Activated CD4-positive, alpha-beta T cell treated with anti-CD3 and anti-CD28 coated beads, Interleukin-2, amount 50 U/mL, for 24 hours (primary cell): Measurements from ENCODE around the gene EEF2K.
A peak's percentile ranks its signal among the peaks of the same experiment; 100 is the strongest.
"Not testable (repeated sequence)": the region's sequence is repeated elsewhere in the genome, so short reads cannot be mapped to it uniquely, and the experiment has no call there.

Experiments used
- DNase-seq, 2 donors: peaks; one replicate each; pipeline ENCODE4 v3.0.0-alpha.2; 2020; ENCODE audit warnings: low read depth in 1 of 2, low spot score in 1 of 2

The EEF2K gene

DNA sequence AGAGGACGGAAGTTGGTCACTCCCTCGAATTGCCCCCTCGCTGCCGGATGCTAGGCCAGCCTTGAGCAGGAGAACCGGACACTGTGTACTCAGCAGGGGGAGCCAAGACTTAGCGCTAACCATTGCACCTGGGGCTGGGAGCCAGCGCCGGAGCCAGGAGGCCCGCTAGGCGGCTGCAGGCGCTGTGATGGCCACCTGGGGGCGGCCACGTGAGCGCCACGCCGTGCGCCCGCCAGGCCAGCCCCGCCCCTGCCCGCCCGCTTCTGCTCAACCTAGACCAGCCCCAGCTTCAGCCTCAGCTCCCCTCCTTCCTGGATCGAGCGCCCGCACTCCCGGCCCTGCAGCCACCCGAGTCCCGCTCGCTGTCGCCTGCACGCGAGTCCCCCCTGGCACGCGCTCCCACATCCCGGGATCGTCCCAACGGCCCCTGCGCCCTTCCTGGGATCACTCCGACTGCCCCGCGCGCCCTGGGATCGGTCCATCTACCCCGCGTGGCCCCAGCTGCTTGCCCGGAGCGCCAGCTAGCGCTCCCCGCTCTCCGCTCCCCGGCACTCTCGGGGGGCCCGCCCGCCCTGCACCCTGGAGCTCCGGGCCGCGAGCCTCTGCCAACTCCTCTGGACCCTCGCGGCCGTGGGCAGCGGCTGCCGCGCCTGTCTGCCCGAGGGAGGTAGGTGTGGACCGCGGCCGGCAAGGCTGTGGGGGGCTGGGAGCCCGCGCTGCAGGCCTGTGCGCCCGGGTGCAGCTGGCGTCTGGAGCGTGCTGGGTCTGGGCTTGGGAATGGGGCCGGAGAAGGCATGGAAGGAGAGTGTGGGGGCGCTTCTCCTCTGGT, at the start of gene EEF2K:
Gene EEF2K (plus strand): TSS at position 266 of the 829 bp plus-strand sequence. CDS start 19,452 bp downstream, outside the sequence.
- peak; percentile 68 to 78 for DNase-seq

DNA sequence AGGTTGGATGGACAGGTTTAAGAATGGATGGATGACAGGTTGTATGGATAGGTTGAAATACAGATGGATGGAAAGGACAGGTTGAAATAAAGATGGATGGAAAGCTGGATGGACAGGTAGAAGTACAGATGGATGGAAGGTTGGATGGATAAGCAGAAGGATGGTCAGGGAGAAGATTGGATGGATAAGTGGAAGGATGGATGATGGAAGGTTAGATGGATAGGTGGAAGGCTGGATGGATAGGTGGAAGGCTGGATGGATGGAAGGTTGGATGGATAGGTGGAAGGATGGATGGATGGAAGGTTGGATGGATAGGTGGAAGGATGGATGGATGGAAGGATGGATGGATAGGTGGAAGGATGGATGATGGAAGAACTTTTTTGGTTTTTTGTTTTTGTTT, 44.7 kb upstream of the EEF2K start:
- no peak for DNase-seq

DNA sequence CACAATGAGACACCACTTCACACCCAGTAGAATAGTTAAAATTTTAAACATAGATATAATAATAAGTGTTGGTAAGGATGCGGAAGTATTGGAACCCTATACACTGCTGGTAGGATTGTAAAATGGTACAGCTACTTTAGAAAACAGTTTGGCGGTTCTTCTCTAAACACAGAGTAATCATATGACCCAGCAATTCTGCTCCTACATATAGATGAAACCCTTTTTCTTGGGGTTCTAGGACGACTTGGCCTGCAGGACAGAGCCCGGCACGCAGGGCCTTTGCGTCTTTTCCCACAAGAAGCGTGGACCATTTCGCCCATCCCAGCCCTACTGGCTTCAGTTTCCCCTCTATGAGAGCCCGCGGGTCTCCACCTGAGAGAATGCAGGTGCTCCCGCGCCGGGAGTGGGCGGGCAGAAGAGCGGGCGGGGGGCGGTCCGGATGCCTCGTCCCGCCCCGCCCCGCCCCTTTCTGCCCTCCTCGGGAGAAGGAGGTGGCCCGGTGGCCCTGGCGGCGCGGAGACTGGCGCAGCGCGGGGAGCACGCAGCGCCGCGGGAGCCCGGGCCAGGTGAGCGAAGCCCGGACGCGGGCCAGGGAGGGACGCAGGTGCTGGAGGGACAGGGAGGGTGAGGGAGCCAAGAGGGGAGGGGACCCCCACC, 44.0 kb upstream of the EEF2K start, which contains the start of gene SDR42E2:
Gene SDR42E2 (plus strand): TSS at position 508 of the 657 bp plus-strand sequence. CDS start 3,077 bp downstream, outside the sequence.
- DNase-seq = no peak

DNA sequence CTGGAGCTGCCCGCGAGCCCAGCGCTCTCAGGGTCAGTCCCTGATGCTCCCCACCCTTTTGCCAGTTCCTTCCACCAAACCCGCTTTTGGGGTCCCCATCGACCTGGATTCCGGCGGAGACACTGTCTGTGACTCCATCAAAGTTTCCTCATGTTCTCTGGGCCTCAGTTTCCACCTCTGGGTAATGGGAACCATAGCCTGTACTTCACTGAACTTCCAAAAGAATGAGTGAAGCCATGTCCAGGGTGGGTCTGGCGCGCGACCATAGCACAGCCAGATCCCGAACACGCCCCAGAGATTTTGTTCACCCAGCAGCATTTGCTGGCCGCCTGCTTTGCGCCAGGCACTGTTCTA, 43.4 kb upstream of the EEF2K start:
- DNase-seq = no peak

DNA sequence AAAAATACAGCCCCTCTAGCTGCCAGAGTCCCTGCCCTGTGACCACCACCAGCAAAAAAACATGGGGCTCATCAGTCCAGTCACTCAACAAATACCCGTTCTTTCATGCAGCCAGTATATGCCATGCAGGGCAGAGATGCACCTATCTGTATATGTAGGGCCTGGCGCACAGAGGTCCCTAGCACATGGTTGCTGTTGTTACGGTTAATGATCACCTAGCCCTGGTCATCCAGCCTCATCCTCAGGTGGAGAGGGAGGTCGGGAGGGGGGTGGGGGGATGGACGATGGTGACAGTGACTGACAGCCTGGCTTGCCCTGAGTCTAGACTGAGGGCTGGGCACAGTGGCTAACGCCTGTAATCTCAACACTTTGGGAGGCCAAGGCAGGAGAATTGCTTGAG, 42.3 kb upstream of the EEF2K start:
- DNase-seq = no peak

DNA sequence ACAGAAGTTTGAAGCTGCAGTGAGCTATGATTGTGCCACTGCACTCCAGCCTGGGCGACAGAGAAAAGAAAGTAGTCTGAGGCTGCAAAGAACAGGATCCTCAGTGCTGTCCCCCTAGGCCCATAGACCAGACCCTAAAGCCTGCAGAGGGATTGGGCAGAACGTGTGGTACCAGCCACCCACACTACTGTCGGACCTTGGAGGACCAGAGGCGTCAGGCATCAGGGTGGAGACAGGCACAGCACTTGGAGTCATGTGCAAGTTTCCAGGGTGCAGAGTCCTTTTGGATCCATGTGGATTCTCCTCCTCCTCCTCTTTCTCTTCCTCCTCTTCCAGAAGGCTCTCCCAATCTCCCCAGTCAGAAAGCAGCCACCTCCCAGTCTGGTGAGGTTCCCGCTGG, 41.6 kb upstream of the EEF2K start:
- no peak for DNase-seq

DNA sequence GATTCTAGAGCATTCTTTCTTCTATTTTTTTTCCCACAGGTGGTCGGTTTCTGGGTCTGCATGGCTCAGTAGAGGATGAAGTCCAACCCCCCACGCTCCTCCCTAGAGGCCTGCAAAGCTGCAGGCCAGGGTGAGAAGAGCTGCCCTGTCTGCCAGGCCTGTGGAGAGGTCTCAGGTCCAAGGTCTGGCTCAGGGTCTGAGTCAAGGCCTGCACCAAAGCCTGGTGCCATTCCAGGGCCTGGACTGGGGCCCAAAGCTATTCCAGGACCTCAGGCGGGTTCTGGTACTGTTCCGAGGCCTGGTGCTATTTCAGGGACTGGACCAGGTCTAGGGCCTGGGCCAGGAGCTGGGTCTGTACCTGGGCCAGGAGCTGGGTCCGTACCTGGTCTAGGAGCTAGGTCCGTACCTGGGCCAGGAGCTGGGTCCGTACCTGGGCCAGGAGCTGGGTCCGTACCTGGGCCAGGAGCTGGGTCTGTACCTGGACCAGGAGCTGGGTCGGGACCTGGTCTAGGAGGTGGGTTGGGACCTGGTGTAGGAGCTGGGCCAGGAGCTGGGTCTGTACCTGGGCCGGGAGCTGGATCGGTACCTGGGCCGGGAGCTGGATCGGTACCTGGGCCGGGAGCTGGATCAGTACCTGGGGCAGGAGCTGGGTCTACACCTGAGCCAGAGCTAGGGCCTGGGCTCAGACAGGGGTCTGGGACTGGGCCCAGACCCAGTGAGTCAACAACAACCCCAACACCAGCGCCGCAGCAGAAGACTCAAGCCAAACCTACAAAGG, 40.4 kb upstream of the EEF2K start:
- no peak for DNase-seq

DNA sequence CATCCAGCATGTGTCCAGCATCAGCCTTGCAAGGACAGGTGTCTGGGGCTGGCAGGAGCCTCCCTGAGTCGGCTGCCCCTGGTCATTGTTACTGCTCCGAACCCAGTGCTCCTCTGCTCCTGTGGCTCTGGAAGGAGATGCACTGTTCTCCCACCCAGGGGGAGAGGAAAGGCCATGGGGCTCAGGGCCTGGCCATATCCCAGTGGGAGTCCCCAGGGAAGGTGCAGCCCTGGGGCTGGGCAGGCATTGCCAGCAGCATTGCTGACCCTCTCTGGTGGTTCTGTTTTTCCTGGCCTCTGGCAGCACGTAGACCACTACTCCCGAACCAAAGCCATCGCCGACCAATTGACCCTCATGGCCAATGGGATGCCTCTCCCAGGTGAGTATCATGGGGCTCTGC, 34.1 kb upstream of the EEF2K start:
- no peak for DNase-seq

DNA sequence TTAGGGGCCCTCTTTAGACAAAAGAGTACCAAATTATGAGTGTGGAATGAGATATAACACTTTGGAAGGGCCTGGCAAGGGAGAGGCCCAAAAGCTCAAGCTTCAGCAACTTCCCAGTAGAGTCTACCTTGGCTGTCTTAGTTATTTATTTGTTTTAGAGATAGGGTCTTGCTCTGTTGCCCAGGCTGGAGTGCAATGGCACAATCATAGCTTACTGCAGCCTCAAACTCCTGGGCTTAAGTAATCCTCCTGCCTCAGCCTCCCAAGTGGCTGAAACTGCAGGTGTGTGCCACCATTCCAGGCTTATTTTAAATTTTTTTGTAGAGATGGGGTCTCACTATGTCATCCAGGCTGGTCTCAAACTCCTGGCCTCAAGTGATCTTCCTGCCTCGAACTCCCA, 33.4 kb upstream of the EEF2K start:
- not testable (repeated sequence) for DNase-seq

DNA sequence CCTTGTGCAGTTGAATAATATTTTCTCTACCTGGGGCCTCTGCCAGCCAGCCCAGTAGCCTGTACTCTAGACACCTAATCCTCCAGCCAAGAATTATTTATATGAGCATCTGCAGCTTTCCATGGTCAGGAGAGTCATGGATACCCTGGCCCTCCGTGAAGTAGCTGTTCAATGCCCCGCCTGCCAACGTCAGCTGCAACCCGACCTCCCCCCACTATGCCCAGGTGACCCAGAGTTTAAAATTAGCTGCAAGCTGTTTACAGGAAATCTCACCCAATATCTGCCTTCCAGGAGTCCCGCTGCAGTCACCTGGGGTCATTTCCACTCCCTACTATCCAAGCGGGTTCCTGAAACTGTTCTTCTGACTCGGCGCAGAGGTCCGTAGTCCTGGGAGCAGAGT, 31.4 kb upstream of the EEF2K start:
- no peak for DNase-seq

DNA sequence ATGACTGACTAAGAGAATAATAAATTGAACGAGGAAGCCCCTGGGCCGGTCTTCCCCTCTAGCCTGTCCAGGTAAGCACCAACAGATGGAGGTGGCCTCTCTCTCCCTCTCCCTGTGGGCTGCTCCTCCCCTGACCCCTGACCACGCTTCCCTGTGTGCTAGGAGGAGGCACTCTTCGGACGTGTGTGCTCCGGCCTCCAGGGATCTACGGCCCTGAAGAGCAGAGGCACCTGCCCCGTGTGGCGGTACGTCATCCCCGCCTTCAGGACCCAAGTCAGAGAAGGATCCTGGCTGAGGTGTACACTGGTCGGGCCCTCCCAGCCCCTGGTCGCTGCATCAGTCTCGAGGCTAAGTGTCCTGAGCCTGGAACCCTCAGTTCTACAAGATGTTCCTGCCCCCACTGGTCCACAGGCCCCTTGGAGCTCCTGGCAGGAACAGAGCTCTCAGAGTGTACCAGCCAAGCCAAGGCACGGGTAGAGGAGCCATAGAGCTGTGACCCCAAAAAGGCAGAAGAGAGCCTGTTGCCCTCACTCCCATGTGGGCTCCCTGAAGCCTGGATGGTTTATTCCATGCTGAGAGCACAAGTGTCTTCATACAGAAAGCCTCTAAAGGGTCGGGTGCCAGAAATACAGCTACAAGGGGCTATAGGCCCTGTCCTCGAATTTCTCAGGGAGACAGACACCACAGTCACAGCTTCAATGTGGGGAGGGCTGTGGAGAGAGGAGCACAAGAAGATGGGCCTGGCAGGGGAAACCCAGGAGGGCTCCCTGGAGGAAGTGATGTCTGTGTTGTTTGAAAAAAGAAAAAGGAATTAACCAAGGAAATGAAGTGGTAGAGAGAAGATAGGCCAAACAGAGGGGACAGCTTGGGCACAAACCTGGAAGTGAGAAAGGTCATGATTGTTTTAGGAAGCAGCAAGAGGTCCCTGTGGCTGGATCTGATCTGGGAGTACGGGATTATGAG, 27.8 kb upstream of the EEF2K start:
- DNase-seq = no peak

DNA sequence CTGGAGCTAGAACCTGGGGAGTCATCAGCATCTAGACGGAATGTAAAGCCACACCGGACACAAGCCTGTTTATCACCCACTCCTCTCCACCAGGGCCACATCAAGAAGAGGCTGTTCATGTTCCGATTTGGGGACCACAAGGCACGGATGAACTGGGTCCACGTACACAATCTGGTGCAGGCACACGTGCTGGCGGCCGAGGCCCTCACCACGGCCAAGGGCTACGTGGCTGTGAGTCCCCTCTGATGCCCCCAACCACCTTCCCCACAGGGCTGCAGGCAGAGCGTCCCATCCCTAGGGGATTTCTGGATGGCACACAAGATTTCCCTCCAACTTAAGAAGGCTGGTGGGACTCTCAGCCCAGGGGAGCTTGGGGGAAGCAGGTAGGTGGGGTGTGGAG, 24.7 kb upstream of the EEF2K start:
- no peak for DNase-seq

DNA sequence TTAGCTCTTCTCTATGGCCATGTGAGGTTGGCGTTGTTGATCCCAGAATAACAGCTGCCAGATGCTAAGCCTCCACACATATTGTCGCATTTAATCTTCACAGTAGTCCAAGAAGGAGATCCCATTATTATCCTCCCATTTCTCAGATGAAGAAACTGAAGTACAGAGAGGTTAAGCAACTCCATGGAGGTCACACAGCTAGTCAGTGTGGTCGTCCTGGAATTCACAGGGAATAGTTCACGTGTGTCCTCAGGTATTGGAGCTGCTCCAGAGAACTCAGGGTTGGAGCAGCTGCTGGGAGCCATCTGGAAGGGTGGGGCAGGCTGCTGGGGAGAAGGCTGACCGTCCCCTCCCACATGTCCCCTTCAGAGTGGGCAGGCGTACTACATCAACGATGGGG, 24.2 kb upstream of the EEF2K start:
- DNase-seq = no peak

DNA sequence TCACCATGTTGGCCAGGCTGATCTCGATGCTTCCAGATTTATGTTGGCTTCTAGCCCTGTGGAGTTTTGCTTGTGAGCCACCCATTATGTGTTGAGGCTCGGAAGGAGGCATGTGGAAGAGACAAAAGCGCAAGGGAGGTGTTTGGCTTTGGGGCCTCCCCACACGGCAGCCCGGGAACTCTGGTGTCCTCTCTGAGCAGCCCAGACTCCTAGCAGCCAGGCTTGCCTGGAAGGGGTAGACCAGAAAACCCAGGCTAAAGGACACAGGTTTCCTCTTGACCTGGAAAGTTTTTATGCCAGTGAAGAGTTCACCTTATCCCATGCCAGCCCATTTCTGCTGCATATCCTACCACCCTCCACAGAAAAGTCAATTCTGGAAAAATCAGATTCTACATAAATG, 22.7 kb upstream of the EEF2K start:
- no peak for DNase-seq

DNA sequence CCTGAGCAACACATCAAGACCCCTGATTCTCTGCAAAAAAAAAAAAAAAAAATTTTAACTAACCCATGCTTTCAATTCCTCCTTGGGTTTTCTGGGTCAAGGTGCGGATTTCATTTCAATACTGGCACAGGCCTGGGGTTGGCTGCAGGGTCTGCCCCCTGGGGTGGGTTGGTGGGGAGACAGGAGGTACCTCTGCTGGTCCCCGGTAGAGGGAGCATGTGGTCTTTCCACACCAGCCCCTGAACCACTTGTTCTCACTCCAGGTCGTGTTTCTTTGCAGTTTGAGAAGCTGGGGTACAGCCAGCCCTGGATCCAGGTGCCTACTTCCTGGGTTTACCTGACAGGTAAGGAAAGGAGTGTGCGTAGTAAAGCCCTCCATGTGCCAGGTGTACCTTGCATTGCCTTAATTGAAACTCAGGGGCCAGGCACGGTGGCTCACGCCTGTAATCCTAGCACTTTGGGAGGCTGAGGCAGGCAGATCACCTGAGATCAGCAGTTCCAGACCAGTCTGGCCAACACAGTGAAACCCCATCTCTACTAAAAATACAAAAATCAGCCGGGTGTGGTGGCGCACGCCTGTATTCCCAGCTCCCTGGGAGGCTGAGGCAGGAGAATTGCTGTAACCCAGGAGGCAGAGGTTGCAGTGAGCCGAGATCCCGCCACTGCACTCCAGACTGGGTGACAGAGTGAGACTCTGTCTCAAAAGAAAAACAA, 22.0 kb upstream of the EEF2K start:
- no peak for DNase-seq

DNA sequence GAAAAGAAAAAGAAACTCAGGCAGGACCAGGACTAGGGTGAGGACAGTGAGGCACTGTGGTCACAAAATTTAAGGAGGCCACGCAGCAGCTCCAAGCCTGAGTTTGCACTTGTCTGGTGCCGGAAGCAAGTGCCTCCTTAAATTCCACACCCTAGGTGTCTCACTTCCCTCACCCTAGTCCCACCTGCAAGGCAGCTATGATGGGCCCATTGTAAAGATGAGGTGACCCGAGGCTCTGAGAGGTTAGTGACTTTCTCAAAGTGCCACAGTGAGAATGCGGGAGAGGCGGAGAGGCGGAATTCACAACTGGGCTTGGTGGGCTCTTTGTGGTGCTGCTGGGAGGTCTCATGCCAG, 21.5 kb upstream of the EEF2K start:
- DNase-seq = no peak

DNA sequence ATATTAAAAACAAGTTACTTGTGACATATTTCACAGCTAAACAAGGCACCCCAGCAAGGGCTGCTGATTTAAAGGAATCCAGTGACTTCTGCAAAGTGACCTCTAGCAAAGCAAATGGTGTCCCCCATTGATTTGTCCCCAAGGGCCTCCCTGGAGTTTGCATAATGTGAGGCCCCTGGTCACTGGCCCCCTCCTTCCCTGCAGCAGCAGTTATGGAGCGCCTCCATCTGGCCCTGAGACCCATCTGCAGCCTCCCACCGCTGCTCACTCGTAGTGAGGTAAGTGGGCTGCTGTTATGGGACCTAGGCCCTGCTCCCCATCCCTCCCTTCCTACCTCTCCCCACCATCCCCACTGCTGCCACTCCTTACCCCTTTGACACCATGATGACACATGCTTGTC, 19.6 kb upstream of the EEF2K start:
- DNase-seq = no peak

DNA sequence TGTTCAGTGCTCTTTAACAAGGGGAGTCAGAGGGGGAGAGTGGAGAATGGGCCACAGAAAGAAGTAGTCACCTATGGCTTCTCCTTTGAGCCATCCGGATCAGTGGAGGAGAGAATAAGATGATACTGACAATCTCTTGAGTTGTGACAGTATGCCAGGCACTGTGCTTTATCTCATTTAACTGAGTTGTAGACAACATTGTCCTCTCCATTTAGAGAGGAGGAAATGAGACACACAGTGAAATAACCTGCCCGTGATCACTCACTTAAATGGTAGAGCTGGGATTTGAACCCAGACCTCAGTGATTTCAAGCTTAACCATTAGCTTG, 17.8 kb upstream of the EEF2K start:
- no peak for DNase-seq

DNA sequence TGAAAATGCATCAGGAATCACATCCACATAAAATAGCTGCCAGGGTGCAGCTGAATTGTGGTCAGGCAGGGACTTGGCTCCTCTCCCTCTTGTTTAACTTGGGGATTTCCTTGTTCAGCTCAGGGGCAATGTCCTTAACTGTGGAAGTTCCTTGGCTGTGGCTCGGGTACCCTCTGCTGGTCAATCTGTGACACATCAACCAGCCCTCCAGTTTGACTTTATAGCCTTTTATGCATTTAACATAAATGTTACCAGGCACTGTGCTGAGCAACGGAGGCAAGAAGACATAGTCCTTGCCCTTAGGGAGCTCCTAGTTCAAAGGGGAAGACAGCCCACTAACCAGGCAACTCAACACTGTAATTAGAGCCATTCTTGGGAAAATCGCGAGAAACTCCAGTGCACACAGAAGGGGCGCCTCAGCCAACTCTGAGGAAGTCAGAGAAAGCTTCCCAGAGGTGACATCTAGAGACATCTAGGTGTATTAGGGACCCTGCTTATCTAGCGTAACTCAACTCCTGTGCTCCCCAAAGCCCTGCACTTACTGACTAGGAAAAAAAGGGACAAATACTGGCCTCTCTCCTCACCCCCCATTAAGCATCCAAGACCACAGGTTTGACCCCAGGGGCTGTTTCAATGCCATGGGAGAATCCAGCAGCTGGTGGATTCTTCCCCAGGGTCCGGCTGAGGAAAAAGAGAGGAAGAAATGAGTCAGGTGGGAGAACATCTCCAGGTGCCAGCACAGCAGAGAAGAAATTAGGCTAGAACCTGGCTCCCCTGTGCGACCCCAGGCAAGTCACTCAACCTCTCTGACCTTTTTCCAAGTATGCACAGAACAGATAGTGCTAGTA, 17.3 kb upstream of the EEF2K start:
- DNase-seq = peak in 1 of 2 donors; percentile 24
